Measurements from ENCODE around the gene SHLD1. TPM values are rescaled to one million over a fixed set of nuclear protein-coding genes. Genes with fewer than 3 reads are reported as not detected.

SHLD1 gene
- total RNA-seq, 4 donors from 2014 or later: 1.2 to 4.0 (median 3.2) TPM

GRCh38 chr20:5831539-5832237 is 81.5 kb downstream of the SHLD1 start:
- DNase-seq (ENCODE audit: low spot score): no peak
- ATAC-seq (ENCODE audit: low FRiP score): no peak
- TF ChIP-seq CTCF (IDR thresholded peaks at IDR 0.05): no peak

GRCh38 chr20:5833309-5833941 is 83.2 kb downstream of the SHLD1 start:
- ATAC-seq (ENCODE audit: low FRiP score): no peak
- TF ChIP-seq CTCF (IDR thresholded peaks at IDR 0.05): no peak
- no peak for DNase-seq (ENCODE audit: low spot score)

- no peak for DNase-seq (ENCODE audit: low spot score)
- TF ChIP-seq CTCF (IDR thresholded peaks at IDR 0.05): no peak
- no peak for ATAC-seq (ENCODE audit: low FRiP score)
Measured at GRCh38 chr20:5834436-5835005, 84.3 kb downstream of the SHLD1 start.

- ATAC-seq (ENCODE audit: low FRiP score) (peak; percentile 70), DNase-seq (ENCODE audit: low spot score) (no peak)
- no peak for TF ChIP-seq CTCF (IDR thresholded peaks at IDR 0.05)
Measured at GRCh38 chr20:5835321-5835821, 85.2 kb downstream of the SHLD1 start.

- no peak for TF ChIP-seq CTCF (IDR thresholded peaks at IDR 0.05)
- peak; percentile 50 for ATAC-seq (ENCODE audit: low FRiP score)
- no peak for DNase-seq (ENCODE audit: low spot score)
Measured at GRCh38 chr20:5835871-5836270, 85.7 kb downstream of the SHLD1 start.

- ATAC-seq (ENCODE audit: low FRiP score): no peak
- no peak for TF ChIP-seq CTCF (IDR thresholded peaks at IDR 0.05)
Measured at GRCh38 chr20:5836569-5836968, 86.4 kb downstream of the SHLD1 start.

More at GRCh38 chr20:5836569-5836968, 86.4 kb downstream of the SHLD1 start:
- no peak for DNase-seq (ENCODE audit: low spot score)
